Measurements from ENCODE around the gene TPD52L1.

The TPD52L1 gene

GRCh38 chr6:125183391-125183790, 29.8 kb downstream of the TPD52L1 start:
- DNase-seq = no peak

GRCh38 chr6:125188037-125188436, 34.5 kb downstream of the TPD52L1 start:
- no peak for DNase-seq

- no peak for DNase-seq
These were observed 35.1 kb downstream of the TPD52L1 start for GRCh38 chr6:125188594-125189203.

GRCh38 chr6:125189494-125189893, 35.9 kb downstream of the TPD52L1 start:
- DNase-seq = no peak

GRCh38 chr6:125190667-125191066, 37.1 kb downstream of the TPD52L1 start:
- no peak for DNase-seq

- peak; percentile 35 for DNase-seq
These were observed 38.5 kb downstream of the TPD52L1 start for GRCh38 chr6:125191916-125192609.

GRCh38 chr6:125192610-125192930, 39.0 kb downstream of the TPD52L1 start:
- no peak for DNase-seq

GRCh38 chr6:125193208-125193607, 39.6 kb downstream of the TPD52L1 start:
- no peak for DNase-seq

- DNase-seq = no peak
These were observed 41.4 kb downstream of the TPD52L1 start for GRCh38 chr6:125194941-125195340.

- DNase-seq = no peak
These were observed 42.0 kb downstream of the TPD52L1 start for GRCh38 chr6:125195526-125195925.

GRCh38 chr6:125196613-125197012, 43.0 kb downstream of the TPD52L1 start:
- DNase-seq = no peak

- no peak for DNase-seq
These were observed 44.3 kb downstream of the TPD52L1 start for GRCh38 chr6:125197795-125198269.

- DNase-seq = peak; percentile 19
These were observed 44.9 kb downstream of the TPD52L1 start for GRCh38 chr6:125198398-125198937.

GRCh38 chr6:125200941-125201340, 47.4 kb downstream of the TPD52L1 start:
- no peak for DNase-seq

GRCh38 chr6:125201961-125202729, 48.6 kb downstream of the TPD52L1 start:
- no peak for DNase-seq

GRCh38 chr6:125203395-125203794, 49.8 kb downstream of the TPD52L1 start:
- no peak for DNase-seq

GRCh38 chr6:125205931-125206330, 52.4 kb downstream of the TPD52L1 start:
- no peak for DNase-seq

- no peak for DNase-seq
These were observed 52.8 kb downstream of the TPD52L1 start for GRCh38 chr6:125206389-125206788.

GRCh38 chr6:125207956-125208355, 54.4 kb downstream of the TPD52L1 start:
- no peak for DNase-seq

GRCh38 chr6:125208625-125209249, 55.2 kb downstream of the TPD52L1 start:
- no peak for DNase-seq

GRCh38 chr6:125210667-125211066, 57.1 kb downstream of the TPD52L1 start:
- no peak for DNase-seq

- no peak for DNase-seq
These were observed 57.8 kb downstream of the TPD52L1 start for GRCh38 chr6:125211352-125211751.

GRCh38 chr6:125212377-125212776, 58.8 kb downstream of the TPD52L1 start:
- no peak for DNase-seq

Data from COR-L47 (cell line).